ENCODE data around the gene AOPEP.
"Not testable (repeated sequence)": the region's sequence is repeated elsewhere in the genome, so short reads cannot be mapped to it uniquely, and the experiment has no call there.

AOPEP gene

DNA sequence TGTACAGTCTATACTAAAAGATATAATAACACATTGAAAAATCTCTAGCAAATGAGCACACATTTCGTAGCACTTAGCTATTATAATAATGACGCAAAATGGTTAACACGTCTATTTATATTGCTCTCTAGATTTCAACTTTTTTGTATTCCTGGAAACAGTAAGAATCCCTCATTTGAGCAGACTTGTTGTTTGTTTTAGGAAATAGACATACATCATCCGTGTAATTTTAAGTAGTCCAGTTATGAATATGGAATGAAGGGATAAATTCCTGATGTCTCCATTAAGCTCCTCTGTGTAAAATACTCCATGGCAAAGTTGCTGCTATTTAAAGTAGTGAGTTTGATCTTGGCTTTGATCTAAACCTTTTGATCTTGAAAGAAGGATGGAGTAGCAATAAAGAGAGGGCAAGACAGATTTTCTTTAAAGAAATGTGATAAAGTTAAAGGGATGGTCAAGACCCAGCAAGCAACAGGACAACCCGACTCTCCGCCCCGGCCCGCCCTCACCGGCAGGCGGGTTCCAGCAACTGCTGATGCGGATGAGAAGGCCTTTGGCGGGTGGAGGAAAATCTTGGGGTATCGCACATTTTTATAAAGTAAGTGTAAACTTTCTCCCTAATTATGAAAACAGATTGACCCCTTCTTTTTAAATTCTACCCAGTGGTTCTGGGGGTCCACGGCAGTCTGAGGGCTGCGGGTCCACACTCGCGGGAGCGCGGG lies 277.4 kb downstream of the AOPEP start:
- no peak for DNase-seq

DNA sequence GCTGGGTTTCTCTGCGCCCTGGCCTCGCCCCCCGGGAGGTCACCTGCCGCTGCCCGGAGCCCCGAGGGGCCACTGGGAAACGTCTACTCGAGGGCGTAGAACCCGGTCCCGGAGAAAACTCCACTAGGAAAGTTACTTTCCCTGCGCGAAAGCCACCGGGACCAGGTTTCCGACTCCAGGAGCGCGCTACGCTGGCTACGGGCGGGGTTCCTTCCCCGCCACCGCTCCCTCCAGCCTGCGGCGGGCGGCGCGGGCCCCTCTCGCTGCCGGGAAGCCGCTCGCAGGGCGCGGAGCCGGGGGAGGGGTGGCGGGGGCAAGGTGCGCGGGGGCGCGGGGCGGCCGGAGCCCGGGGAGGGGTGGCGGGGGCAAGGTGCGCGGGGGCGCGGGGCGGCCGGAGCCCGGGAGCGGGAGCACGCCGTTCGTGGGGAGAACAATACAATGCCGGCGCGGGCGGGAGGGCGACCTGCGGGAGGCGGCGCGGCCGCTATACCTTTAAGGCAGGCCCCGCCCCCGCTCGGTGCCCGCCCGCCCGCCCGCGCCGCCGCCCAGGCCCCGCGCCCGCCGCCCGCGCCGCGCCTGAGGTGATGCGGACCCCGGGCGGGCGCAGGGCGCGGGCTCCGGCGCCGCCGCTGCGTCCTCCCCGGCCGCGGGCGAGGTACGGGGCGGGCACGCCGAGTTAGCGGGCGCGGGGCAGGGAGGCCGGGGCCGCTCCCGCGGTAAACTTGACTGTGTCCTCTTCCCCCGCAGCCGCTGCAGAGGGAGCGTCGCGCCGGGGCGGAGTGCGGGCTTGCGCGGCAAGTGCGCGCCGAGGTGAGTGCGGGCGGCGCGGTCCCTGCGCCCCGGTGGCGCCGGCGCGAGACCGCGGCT lies 278.1 kb downstream of the AOPEP start:
- peak in 1 of 4 experiments; percentile 7 for DNase-seq

- no peak for DNase-seq
Measured at GRCh38 chr9:95005278-95006143, 279.0 kb downstream of the AOPEP start.

DNA sequence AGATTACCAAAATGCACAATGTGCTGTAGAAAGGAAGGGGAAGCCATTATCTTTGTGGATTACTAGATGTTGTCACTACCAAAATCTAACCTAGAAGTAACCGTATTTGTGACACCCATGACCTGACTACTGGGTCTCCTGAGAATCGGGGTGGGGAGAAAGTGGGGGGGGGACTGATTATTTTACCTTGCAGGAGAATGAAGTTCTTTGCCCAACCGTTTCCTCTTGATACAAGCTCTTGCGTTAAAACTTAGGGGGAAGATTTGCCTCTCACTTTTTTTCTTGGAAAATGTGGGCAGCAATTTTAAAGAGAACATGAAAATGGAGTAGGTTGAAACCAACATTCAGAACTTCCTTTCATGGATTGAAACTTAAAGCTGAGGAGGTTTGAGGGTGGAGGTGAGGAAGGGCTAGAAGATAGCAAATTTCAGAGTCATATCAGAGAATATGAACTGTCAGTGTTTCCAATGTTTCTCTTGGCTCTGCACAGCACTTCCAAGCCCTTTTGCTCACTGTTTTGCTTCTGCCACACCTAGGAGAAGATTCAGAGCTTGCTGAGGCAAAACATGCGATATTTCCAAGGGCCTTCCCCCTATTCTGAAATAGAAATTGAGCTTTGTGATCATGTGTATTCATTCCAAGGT lies 280.8 kb downstream of the AOPEP start:
- no peak for DNase-seq

GRCh38 chr9:95008151-95008771 lies 281.8 kb downstream of the AOPEP start:
- no peak for DNase-seq

- no peak for DNase-seq
Measured at GRCh38 chr9:95009459-95009858, 283.0 kb downstream of the AOPEP start.

DNA sequence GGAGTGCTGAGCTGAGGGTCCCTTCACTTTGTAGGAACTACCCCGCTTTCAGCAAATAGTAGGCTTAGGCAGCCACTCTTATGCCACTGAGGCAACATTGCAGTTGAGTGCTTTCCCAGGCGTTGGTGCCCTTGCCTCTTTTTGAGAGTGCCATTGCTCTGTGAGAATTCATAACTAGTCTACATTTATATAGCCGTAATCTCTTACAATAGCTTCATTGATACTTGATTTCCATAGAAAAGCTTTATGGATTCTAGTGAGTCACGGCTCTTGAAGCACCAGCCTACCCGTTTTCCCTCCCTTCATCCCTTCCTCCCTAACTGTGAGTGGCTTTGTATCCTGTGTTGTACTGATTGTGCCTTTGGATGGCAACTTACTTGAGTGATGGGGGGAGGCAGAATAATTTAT lies 283.9 kb downstream of the AOPEP start:
- no peak for DNase-seq

GRCh38 chr9:95012035-95012708 lies 285.7 kb downstream of the AOPEP start:
- DNase-seq = no peak

GRCh38 chr9:95012902-95013301 lies 286.4 kb downstream of the AOPEP start:
- DNase-seq = no peak

DNA sequence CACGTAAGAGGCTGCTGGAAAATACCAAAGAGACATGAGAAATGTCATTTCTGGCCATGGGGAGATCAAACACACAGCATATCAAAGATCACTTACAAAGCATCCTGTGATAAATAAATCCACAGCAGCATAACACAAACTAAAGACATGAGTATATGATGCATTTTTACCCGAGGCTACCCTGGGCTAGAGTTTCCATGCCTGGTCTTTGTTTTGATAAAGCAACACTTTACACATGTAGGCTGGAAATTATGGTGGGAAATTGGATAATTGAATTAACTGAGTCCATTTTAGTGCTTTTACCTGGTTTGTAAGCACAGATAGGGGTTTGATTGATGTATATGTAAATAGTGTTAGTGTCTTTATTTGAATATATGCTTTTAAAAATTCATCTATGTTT lies 288.4 kb downstream of the AOPEP start:
- DNase-seq = no peak

GRCh38 chr9:95015569-95015968 lies 289.1 kb downstream of the AOPEP start:
- DNase-seq = no peak

DNA sequence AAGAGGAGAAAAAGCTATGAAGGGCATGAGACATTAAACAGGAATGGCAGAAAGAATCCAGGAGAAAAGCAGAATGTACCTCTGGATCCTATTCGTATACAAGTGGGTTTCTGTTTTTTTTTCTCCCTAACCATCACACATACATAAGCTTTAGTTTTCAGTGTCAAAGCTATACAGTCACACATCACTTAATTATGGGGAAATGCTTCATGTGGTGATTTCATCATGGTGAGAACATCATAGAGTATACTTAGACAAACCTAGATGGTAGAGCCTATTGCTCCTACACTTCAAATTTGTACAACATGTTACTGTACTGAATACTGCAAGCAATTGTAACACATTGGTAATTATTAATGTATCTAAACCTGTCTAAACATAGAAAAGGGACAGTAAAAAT lies 290.6 kb downstream of the AOPEP start:
- DNase-seq = no peak

GRCh38 chr9:95017661-95018060 lies 291.2 kb downstream of the AOPEP start:
- no peak for DNase-seq

DNA sequence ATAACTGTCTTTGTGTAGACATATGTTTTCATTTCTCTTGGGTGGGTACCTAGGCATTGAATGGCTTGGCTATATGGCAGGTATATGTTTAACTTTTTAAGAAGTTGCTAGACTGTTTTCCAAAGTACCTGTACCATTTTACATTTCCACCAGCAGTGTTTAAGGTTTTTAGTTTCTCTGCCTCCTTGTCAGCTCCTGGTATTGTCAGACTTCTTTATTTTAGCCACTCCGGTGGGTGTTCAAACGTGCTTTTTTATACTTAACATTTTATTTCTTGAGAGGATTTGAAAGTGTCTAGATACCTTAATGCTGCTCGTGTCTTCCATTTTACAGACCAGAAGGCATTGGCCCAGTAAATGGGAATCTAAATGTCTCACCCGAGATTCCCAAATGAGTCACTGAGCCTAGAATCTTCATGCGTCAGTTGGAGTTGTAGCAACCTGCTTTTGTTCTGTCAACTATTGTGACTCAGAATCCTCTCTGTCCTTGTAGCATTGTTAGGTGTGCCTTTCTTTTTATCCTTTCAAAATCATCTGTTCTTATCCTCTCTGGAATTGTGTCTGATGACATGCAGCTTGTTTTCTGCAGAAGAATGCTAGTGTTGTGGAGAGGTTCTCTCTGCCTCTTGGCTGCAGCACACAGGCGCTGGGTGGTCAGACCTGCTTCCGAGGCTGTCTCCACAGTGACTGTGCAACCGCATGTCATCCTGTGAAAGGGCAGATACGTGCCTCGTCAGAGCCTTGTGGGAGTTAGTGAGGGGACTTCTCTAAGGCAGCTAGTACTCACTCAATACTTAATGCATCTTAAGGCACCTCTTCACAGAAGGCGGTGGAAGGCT lies 291.8 kb downstream of the AOPEP start:
- DNase-seq = no peak

- DNase-seq = not testable (repeated sequence)
Measured at GRCh38 chr9:95020644-95021043, 294.1 kb downstream of the AOPEP start.

GRCh38 chr9:95021166-95021886 lies 294.8 kb downstream of the AOPEP start:
- no peak for DNase-seq

DNA sequence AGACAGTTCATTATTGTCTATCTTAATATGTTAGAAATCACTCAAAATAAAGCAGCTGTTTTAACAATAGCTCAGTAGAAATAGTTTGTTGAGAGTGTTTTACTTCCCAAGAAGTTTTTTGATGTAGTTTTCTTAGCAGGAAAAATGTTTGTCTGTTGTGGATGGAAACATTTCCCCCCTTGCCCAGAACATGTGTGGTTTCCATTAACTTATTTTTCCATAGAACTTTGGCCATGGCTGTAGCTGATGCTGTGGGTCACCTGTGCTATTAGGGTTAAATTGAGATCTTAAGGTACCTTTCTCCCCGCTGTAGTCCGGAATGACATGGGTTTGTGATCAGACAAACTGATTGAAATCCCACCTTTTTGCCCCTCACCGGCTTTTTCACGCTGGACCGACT lies 296.2 kb downstream of the AOPEP start:
- no peak for DNase-seq

DNA sequence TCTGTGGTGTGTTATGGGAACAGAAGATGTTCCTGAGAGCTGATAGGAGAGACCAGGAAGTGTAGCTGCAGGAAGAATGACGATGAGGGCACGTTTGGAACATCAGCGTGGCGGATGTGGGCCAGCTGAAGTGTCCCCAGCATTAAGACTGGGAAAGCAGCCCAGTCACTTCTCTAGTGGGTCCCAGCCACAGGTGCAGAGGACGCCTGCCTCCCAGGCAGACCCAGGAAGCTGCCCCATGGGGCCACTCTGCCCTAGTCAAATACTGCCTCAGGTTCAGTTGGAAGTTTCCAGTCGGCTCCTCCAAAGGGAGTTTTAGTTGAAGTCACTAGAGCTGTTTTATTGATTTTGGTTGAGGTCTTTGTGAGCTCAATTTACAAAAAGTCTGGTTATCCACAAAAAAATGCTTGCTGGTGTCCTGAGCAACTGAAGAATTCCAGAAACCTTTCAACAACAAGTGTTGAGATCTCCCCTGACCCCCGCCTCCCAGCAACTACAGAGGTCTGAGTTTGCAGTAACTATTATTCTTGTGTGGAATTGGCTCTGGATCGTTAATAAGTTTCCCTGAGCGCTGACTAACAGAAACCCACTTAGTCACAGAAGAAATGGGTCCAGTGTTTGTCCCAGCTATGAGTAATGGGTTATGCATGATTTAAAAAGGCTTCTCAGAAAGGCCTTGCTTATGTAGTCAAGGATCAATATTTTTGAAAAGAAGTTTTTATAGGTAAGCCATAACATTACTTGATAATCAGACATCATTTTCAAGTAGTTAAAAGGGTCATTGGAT lies 296.9 kb downstream of the AOPEP start:
- no peak for DNase-seq

DNA sequence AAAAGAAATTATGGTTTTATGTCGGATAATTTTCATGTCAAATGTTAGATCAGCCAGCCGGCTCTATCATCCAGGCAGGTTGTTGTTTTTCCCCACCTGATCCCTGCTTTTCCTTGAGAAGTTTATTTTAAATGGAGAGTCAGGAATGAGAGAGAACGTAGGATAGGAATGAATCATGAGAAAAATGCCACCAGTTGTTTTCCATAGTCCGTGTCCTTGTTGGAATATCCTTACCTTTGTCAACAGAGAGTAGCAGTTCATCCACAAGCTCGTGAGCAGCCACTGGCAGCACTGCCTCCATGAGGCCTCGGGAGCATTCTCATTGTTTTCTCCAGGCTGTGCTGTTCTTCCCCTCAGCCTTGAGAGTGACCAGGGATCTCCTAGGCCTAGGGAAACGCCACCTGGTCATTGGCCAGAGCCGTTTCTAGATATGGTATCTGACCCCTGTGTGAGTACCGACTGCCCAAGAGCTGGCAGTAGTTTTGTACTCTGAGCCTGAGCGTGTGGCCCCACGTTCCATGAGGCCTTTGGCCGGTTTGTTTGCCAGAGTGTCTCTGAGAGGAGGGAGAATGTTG lies 297.7 kb downstream of the AOPEP start:
- DNase-seq = no peak
